ENCODE results near the gene EFHC2. TPM values are rescaled to one million over a fixed set of nuclear protein-coding genes. Genes with fewer than 3 reads are reported as not detected.

The EFHC2 gene
- total RNA-seq, 1 experiment from 2014 or later = 4.3 TPM

DNA sequence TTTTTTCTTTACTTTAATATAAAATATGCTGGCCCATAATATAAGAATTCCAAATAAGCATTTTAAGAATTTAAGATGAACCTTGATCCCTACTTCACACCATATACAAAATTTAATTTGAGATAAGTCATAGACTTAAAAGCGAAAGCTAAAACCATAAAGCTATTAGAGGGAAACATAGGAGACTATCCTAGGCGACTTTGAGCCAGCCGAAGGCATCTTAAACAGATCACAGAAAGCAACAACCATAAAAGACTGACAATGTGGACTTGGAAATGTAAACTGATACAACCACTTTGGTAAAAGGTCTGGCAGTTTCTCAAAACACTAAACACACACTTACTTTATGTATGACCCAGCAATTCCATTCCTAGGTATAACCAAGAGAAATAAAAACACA is 125.0 kb downstream of the EFHC2 start:
- no TSS peak for BruUV-seq (replicated peaks)
- no peak overlapping the region for H3K4me2 ChIP-seq

DNA sequence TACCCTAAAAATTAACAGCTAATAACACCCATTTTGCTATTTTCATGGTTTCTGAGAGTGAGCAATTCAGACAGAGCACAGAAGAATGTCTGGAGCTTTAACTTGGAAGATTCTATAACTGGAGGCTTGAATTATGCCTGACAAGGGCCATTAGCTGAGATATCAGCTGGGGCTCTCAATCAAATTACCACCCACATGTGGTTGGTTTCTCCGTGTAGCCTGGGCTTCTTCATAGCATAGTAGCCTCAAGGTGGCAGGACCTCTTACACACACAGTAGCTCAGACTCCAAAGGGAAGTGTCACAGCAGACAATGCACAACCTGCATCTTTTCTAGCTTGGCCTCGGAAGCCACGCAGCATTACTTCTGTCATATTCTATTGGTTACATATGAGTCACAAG is 127.3 kb downstream of the EFHC2 start:
- H3K4me3 ChIP-seq = no peak overlapping the region
- H2AFZ ChIP-seq = no peak overlapping the region
- DNase-seq = no peak
- BruUV-seq (replicated peaks) = no TSS peak
- no peaks in the 10 kb centered on the region for H3K4me1 ChIP-seq (replicated peaks; ENCODE audit: insufficient read depth)
- H3K9me3 ChIP-seq (ENCODE audit: insufficient read depth, low read depth) = no peaks in the 10 kb centered on the region
- no peaks in the 10 kb centered on the region for H3K9me2 ChIP-seq (ENCODE audit: insufficient read depth)
- no peaks in the 10 kb centered on the region for H3F3A ChIP-seq (ENCODE audit: insufficient read depth, low read depth)
- no peaks in the 10 kb centered on the region for H4K20me1 ChIP-seq (ENCODE audit: insufficient read depth)
- ChIA-PET CTCF (no interaction called here), POLR2A (ENCODE audit: unreplicated experiment) (no interaction called here)
- no peak overlapping the region for H3K4me2 ChIP-seq
- no peaks in the 10 kb centered on the region for H3K36me3 ChIP-seq (ENCODE audit: low read depth)
- TF ChIP-seq, protein P1, sequence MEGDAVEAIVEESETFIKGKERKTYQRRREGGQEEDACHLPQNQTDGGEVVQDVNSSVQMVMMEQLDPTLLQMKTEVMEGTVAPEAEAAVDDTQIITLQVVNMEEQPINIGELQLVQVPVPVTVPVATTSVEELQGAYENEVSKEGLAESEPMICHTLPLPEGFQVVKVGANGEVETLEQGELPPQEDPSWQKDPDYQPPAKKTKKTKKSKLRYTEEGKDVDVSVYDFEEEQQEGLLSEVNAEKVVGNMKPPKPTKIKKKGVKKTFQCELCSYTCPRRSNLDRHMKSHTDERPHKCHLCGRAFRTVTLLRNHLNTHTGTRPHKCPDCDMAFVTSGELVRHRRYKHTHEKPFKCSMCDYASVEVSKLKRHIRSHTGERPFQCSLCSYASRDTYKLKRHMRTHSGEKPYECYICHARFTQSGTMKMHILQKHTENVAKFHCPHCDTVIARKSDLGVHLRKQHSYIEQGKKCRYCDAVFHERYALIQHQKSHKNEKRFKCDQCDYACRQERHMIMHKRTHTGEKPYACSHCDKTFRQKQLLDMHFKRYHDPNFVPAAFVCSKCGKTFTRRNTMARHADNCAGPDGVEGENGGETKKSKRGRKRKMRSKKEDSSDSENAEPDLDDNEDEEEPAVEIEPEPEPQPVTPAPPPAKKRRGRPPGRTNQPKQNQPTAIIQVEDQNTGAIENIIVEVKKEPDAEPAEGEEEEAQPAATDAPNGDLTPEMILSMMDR (conservative IDR thresholded peaks at IDR 0.05) = no peak
- TF ChIP-seq EZH2 (IDR thresholded peaks at IDR 0.05; ENCODE audit: low read depth) = no peak
- intact Hi-C loops (cut with micrococcal nuclease; ENCODE audit: unreplicated experiment) = no loop called here
- no peaks in the 10 kb centered on the region for H3K27me3 ChIP-seq (ENCODE audit: insufficient read depth, low read depth)
- no peaks in the 10 kb centered on the region for H3K79me2 ChIP-seq (ENCODE audit: low read depth)
- no peak overlapping the region for H3K27ac ChIP-seq

More for the DNA sequence above, 125.0 kb downstream of the EFHC2 start:
- H3K27me3 ChIP-seq (ENCODE audit: insufficient read depth, low read depth) = no peaks in the 10 kb centered on the region
- ChIA-PET CTCF (no interaction called here), POLR2A (ENCODE audit: unreplicated experiment) (no interaction called here)
- H2AFZ ChIP-seq = no peak overlapping the region
- no peaks in the 10 kb centered on the region for H3K36me3 ChIP-seq (ENCODE audit: low read depth)
- no peaks in the 10 kb centered on the region for H3F3A ChIP-seq (ENCODE audit: insufficient read depth, low read depth)
- H3K27ac ChIP-seq = no peak overlapping the region
- H3K4me3 ChIP-seq = no peak overlapping the region
- H4K20me1 ChIP-seq (ENCODE audit: insufficient read depth) = no peaks in the 10 kb centered on the region
- intact Hi-C loops (cut with micrococcal nuclease; ENCODE audit: unreplicated experiment) = no loop called here
- H3K9me2 ChIP-seq (ENCODE audit: insufficient read depth) = no peaks in the 10 kb centered on the region
- H3K79me2 ChIP-seq (ENCODE audit: low read depth) = no peaks in the 10 kb centered on the region
- H3K9me3 ChIP-seq (ENCODE audit: insufficient read depth, low read depth) = no peaks in the 10 kb centered on the region
- TF ChIP-seq, protein P1 (conservative IDR thresholded peaks at IDR 0.05) = no peak
- no peak for TF ChIP-seq EZH2 (IDR thresholded peaks at IDR 0.05; ENCODE audit: low read depth)
- peaks cover 5% of the 10 kb centered on the region for H3K4me1 ChIP-seq (replicated peaks; ENCODE audit: insufficient read depth)
- DNase-seq = no peak

DNA sequence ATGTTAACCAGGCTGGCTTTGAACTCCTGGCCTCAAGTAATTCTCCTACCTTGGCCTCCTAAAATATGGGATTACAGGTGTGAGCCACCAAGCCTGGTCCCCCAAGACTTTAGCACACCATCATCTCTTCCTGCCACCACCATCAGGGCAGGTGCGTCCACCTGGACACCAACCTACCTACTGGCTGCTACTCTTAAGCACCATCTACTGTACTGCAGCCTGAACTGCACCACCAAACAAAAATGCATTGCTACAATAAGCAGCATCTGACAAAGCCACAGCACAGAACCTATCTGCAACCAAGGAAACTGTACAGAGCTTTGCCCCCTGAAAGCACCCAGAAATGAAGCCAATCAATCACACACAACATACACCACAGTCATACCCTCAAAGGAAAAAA is 139.7 kb downstream of the EFHC2 start:
- intact Hi-C loops (cut with micrococcal nuclease; ENCODE audit: unreplicated experiment) = no loop called here
- BruUV-seq (replicated peaks) = no TSS peak
- H2AFZ ChIP-seq = no peak overlapping the region
- H3K36me3 ChIP-seq (ENCODE audit: low read depth) = no peaks in the 10 kb centered on the region
- CTCF ChIA-PET = no interaction called here
- H3K9me3 ChIP-seq (ENCODE audit: insufficient read depth, low read depth) = no peaks in the 10 kb centered on the region
- no peak overlapping the region for H3K4me3 ChIP-seq
- no peaks in the 10 kb centered on the region for H3K9me2 ChIP-seq (ENCODE audit: insufficient read depth)
- no peak for TF ChIP-seq EZH2 (IDR thresholded peaks at IDR 0.05; ENCODE audit: low read depth)
- TF ChIP-seq, protein P1 (conservative IDR thresholded peaks at IDR 0.05) = peak; percentile 24; the same call in 1 of the 2 replicates
- no peaks in the 10 kb centered on the region for H3K4me1 ChIP-seq (replicated peaks; ENCODE audit: insufficient read depth)
- no peaks in the 10 kb centered on the region for H4K20me1 ChIP-seq (ENCODE audit: insufficient read depth)
- POLR2A ChIA-PET (ENCODE audit: unreplicated experiment) = no interaction called here
- no peak for DNase-seq
- no peak overlapping the region for H3K27ac ChIP-seq
- H3F3A ChIP-seq (ENCODE audit: insufficient read depth, low read depth) = no peaks in the 10 kb centered on the region
- no peaks in the 10 kb centered on the region for H3K27me3 ChIP-seq (ENCODE audit: insufficient read depth, low read depth)
- H3K79me2 ChIP-seq (ENCODE audit: low read depth) = no peaks in the 10 kb centered on the region
- H3K4me2 ChIP-seq = no peak overlapping the region
